Measurements from ENCODE around the gene APOBEC3A. TPM values are rescaled to one million over a fixed set of nuclear protein-coding genes. Genes with fewer than 3 reads are reported as not detected.

The APOBEC3A gene
- total and polyA plus RNA-seq, 10 of the 15 experiments (the other 5 are each of a cell fraction or from before 2014, with no cell fraction given): 0.20 TPM; not detected in 9

- TF ChIP-seq BHLHE40 (IDR thresholded peaks at IDR 0.05; ENCODE audit: borderline replicate concordance in 1 of 2, low read depth in 2 of 2, low read length in 1 of 2) (peak in 1 of 2 experiments; percentile 35; a peak in 1 of 4 replicates), POLR2A (IDR thresholded peaks at IDR 0.05; ENCODE audit: low read depth, low read length) (peak; percentile 42; the same call in 1 of the 2 replicates), IKZF1 (conservative IDR thresholded peaks at IDR 0.05) (peak; percentile 71), MAX (IDR thresholded peaks at IDR 0.05; ENCODE audit: low read depth, low read length) (0 out of 2 replicates have a peak, but pooled peaks have one; percentile 11), KDM1A (IDR thresholded peaks at IDR 0.05; ENCODE audit: borderline replicate concordance) (no peak), ZNF592 (IDR thresholded peaks at IDR 0.05) (peak; percentile 25; the same call in 1 of the 2 replicates), KLF5 (IDR thresholded peaks at IDR 0.05; ENCODE audit: partially characterized antibody) (no peak), REST (IDR thresholded peaks at IDR 0.05; ENCODE audit: low read depth, low read length) (no peak), MXI1 (IDR thresholded peaks at IDR 0.05; ENCODE audit: low read depth, low read length) (0 out of 2 replicates have a peak, but pooled peaks have one; percentile 43), TCF12 (IDR thresholded peaks at IDR 0.05; ENCODE audit: low read depth, low read length) (no peak), NBN (IDR thresholded peaks at IDR 0.05) (no peak), SPI1 (IDR thresholded peaks at IDR 0.05; ENCODE audit: borderline replicate concordance, insufficient read depth, low read depth, low read length) (peak; percentile 94), SUZ12 (IDR thresholded peaks at IDR 0.05; ENCODE audit: unreplicated experiment) (no peak), EED (IDR thresholded peaks at IDR 0.05; ENCODE audit: low read depth) (peak; percentile 78), ZNF687 (IDR thresholded peaks at IDR 0.05) (peak; percentile 62; the same call in 1 of the 2 replicates), RUNX3 (IDR thresholded peaks at IDR 0.05; ENCODE audit: low read length) (peak; percentile 89), BMI1 (IDR thresholded peaks at IDR 0.05; ENCODE audit: borderline replicate concordance) (no peak)
Measured at GRCh38 chr22:38981992-38982927, 24.9 kb downstream of the APOBEC3A start, which contains the start of gene APOBEC3B (continued).
